ENCODE results near the gene GTF2H4.
"Not testable (repeated sequence)": the region's sequence is repeated elsewhere in the genome, so short reads cannot be mapped to it uniquely, and the experiment has no call there.

GTF2H4 gene

DNA sequence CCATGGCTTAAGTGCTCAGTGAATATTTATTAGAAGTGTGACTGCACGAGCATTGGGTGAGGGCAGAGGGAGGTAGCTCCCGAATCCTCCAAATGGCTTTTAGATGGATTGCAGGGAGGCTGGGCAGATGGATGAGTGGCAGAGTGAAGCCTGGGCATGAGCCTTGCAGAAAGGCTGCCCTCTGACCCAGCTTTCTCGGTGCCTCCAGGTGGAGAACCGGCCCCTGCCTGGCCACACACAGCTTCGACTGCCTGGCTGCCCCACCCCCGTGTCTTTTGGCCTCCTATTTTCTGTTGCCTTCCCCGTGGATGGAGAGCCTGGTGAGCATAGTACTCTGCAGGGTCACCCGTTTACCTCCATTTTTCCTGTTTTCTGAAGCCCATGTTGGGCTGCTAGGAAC is 9.5 kb downstream of the GTF2H4 start:
- DNase-seq (ENCODE audit: insufficient read length, low spot score) (no peak), FAIRE-seq (no peak)
- TF ChIP-seq, protein P1, sequence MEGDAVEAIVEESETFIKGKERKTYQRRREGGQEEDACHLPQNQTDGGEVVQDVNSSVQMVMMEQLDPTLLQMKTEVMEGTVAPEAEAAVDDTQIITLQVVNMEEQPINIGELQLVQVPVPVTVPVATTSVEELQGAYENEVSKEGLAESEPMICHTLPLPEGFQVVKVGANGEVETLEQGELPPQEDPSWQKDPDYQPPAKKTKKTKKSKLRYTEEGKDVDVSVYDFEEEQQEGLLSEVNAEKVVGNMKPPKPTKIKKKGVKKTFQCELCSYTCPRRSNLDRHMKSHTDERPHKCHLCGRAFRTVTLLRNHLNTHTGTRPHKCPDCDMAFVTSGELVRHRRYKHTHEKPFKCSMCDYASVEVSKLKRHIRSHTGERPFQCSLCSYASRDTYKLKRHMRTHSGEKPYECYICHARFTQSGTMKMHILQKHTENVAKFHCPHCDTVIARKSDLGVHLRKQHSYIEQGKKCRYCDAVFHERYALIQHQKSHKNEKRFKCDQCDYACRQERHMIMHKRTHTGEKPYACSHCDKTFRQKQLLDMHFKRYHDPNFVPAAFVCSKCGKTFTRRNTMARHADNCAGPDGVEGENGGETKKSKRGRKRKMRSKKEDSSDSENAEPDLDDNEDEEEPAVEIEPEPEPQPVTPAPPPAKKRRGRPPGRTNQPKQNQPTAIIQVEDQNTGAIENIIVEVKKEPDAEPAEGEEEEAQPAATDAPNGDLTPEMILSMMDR (IDR thresholded peaks at IDR 0.05; ENCODE audit: insufficient read depth, missing control alignments), result no peak

DNA sequence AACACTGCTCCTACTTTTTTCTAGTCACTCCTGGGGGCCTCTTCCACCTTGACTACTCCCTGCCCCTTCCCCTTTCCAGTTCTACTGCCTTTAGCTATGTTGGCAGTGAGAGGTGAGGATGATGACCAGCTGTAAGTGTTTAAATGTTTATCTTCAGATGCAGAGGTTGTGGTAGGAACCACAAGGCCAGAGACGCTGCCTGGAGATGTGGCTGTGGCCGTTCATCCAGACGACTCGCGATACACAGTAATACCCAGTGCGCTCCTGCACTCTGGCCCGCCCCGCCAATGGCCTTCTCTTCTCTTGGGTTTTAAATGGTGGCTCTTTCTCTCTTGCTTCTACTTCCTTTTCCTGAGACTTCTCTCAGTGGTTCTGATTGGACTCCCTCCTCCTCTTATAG is 10.7 kb downstream of the GTF2H4 start:
- TF ChIP-seq, protein P1 (IDR thresholded peaks at IDR 0.05; ENCODE audit: insufficient read depth, missing control alignments), result no peak
- FAIRE-seq, result no peak
- no peak for DNase-seq (ENCODE audit: insufficient read length, low spot score)

DNA sequence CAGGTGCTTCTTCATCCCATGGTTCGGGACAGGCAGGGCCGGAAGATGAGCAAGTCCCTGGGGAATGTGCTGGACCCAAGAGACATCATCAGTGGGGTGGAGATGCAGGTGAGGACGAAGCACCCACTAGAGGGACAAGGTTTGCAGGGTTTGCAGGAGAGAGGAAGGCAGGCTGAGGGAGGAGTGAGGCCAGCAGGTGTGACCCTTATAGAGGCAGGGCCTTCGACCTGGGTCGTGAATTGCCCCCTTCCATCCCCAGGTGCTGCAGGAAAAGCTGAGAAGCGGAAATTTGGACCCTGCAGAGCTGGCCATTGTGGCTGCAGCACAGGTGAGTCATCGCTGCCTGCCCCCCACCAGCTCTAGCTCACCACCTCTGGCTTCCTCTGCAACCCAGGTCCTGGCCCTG is 14.4 kb downstream of the GTF2H4 start:
- no peak for FAIRE-seq
- DNase-seq (ENCODE audit: insufficient read length, low spot score), result no peak
- TF ChIP-seq, protein P1 (IDR thresholded peaks at IDR 0.05; ENCODE audit: insufficient read depth, missing control alignments), result no peak

DNA sequence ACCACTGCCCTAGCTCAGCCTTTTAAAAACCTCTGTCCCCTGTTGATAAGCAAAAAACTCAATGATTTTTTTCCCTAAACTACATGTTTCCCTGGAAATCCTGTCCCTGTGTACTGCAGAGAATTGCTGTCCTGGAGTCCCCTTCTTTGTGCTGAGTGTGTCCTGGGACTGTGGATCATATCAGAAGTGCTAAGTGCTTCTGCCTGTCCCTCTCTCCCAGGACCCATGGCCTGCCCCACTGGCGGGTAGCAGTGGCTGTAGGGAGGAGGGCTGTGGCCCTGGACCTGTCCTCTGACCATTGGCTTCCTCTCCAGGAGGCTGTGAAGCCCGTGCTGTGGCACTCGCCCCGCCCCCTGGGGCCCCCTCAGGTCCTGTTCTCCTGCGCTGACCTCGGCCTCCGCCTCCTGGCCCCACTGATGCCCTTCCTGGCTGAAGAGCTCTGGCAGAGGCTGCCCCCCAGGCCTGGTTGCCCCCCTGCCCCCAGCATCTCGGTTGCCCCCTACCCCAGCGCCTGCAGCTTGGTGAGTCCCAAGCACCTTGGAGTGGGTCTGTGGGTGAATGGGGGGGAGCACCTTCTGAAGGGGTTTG is 16.1 kb downstream of the GTF2H4 start:
- DNase-seq (ENCODE audit: insufficient read length, low spot score); FAIRE-seq: not testable (repeated sequence)

- no peak for FAIRE-seq
- no peak for DNase-seq (ENCODE audit: insufficient read length, low spot score)
- TF ChIP-seq, protein P1 (IDR thresholded peaks at IDR 0.05; ENCODE audit: insufficient read depth, missing control alignments), result no peak
Measured at GRCh38 chr6:30926644-30927043, 18.6 kb downstream of the GTF2H4 start.

DNA sequence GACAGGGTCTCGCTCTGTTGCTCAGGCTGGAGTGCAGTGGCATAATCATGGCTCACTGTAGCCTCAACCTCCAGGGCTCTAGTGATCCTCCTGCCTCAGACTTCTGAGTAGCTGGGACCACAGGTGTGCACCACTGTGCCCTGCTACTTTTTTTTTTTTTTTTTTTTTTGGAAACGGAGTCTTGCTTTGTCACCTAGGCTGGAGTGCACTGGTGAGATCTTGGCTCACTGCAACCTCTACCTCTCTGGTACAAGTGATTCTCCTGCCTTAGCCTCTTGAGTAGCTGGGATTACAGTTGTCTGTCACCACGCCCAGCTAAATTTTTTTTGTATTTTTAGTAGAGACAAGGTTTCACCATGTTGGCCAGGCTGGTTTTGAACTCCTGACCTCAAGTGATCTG is 19.1 kb downstream of the GTF2H4 start:
- FAIRE-seq; DNase-seq (ENCODE audit: insufficient read length, low spot score): not testable (repeated sequence)

- no peak for DNase-seq (ENCODE audit: insufficient read length, low spot score)
- no peak for FAIRE-seq
Measured at GRCh38 chr6:30928677-30929076, 20.7 kb downstream of the GTF2H4 start.

DNA sequence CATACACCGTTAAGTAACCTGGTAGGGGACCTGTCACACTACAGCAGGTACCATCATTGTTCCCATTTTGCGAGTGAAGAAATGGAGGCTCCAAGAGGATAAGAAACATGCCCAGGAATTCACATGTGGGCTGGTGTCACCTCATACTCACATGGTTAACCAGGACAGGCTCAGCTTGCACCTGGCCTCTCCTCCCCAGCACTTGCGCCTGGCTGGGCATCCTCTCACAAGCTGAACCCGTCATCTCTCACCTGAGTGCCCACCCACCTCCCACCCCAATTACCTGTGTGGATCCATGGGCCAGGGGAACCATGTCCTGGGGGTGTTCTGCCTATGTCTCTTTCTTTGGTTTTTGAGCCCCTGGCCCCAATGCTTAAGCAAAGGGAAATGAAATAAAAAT is 22.5 kb downstream of the GTF2H4 start:
- TF ChIP-seq, protein P1 (IDR thresholded peaks at IDR 0.05; ENCODE audit: insufficient read depth, missing control alignments), result no peak
- DNase-seq (ENCODE audit: insufficient read length, low spot score) (no peak), FAIRE-seq (no peak)

More at GRCh38 chr6:30928677-30929076, 20.7 kb downstream of the GTF2H4 start:
- TF ChIP-seq, protein P1 (IDR thresholded peaks at IDR 0.05; ENCODE audit: insufficient read depth, missing control alignments), result no peak

All from D721Med (cell line).